ENCODE measurements around the gene CUEDC2.

GRCh38 chr10:102395400-102396316, 36.7 kb downstream of the CUEDC2 start, which contains the start of gene NFKB2:
- TF ChIP-seq POLR2AphosphoS5 (IDR thresholded peaks at IDR 0.05; ENCODE audit: low read depth, low read length) (no peak; the same call in 1 of the 2 replicates), POLR2A (IDR thresholded peaks at IDR 0.05; ENCODE audit: low read depth, low read length) (peak; percentile 3; the same call in 1 of the 2 replicates), TAF1 (IDR thresholded peaks at IDR 0.05; ENCODE audit: low read depth, low read length) (peak; percentile 10; the same call in 1 of the 2 replicates)
